GM12878 (cell line): ENCODE measurements around the gene GLP1R. TPM values are rescaled to one million over a fixed set of nuclear protein-coding genes. Genes with fewer than 3 reads are reported as not detected.

ENCODE experiments used
- ATAC-seq: fragments of 200-7000 bp; cut with Tn5 transposase; 3 replicates; pipeline ENCODE4 v1.9.1; 2020; ENCODE audit warnings: mild to moderate bottlenecking, moderate library complexity
- BruUV-seq: library from RNA; stranded (reverse); fragments of 400-500 nt; replicated peaks from 2 replicates; lab custom pipeline; 2021; lab: Mats Ljungman, UMichigan
- CTCF ChIA-PET: fragments of 300-600 bp; sonication (Branson Sonifier 250); formaldehyde crosslinking; extraction: SDS; loops from one replicate; lab custom pipeline; 2021; ENCODE audit warnings: inconsistent platforms; lab: Yijun Ruan, JAX
- POLR2A ChIA-PET: fragments of 350-600 bp; formaldehyde crosslinking; extraction: SDS; loops from one replicate; lab custom pipeline; 2021; ENCODE audit warnings: inconsistent platforms; lab: Charles Lee
- RAD21 ChIA-PET: fragments of 300-600 bp; sonication (Branson Sonifier 250); formaldehyde crosslinking; loops from one replicate; lab custom pipeline; 2023; ENCODE audit warnings: antibody characterized with exemption; ENCODE audit not compliant: unreplicated experiment; lab: Charles Lee
- SMC1A ChIA-PET: fragments of 300-600 bp; sonication (Branson Sonifier 250); formaldehyde crosslinking; loops from one replicate; lab custom pipeline; 2023; ENCODE audit not compliant: unreplicated experiment, uncharacterized antibody; lab: Charles Lee
- DNase-seq: peaks from one replicate; pipeline ENCODE4 v3.0.0-alpha.2; 2011; ENCODE audit warnings: low read depth, low spot score
- FAIRE-seq: peaks from 3 replicates; lab custom pipeline; 2011; peaks lifted over from hg19 to GRCh38; lab: Jason Lieb, UNC
- H2AFZ ChIP-seq: 2 replicates; pipeline ENCODE4 v1.6.0; 2011; ENCODE audit warnings: low read depth, low read length, control low read depth; ENCODE audit not compliant: control insufficient read depth
- H3K27ac ChIP-seq: 2 replicates; pipeline ENCODE4 v1.5.1; 2011; ENCODE audit warnings: control low read depth; ENCODE audit not compliant: control insufficient read depth, insufficient read depth
- H3K27me3 ChIP-seq, 2 experiments: replicated peaks in 1 of 2; 2 replicates each; pipeline versions ENCODE4 v1.6.0 to v1.6.1; 2011; ENCODE audit warnings: low read length in 1 of 2; ENCODE audit not compliant: control insufficient read depth in 2 of 2, insufficient read depth in 2 of 2
- H3K36me3 ChIP-seq, 2 experiments: 2 replicates each; pipeline ENCODE4 v1.5.1; 2011; ENCODE audit warnings: low read length in 1 of 2; ENCODE audit not compliant: control insufficient read depth in 2 of 2, insufficient read depth in 2 of 2
- H3K4me1 ChIP-seq: 2 replicates; pipeline ENCODE4 v1.6.1; 2011; ENCODE audit warnings: mild to moderate bottlenecking, low read length, moderate library complexity, mixed read lengths; ENCODE audit not compliant: control insufficient read depth, insufficient read depth
- H3K4me2 ChIP-seq: 2 replicates; pipeline ENCODE4 v1.6.0; 2011; ENCODE audit warnings: control low read depth; ENCODE audit not compliant: control insufficient read depth, insufficient read depth
- H3K4me3 ChIP-seq: fragments of 200-600 bp; sonication (generic); 2 replicates; pipeline ENCODE4 v1.5.1; 2016
- H3K79me2 ChIP-seq: 2 replicates; pipeline ENCODE4 v1.6.0; 2011; ENCODE audit warnings: low read length; ENCODE audit not compliant: control insufficient read depth, insufficient read depth
- H3K9ac ChIP-seq: 2 replicates; pipeline ENCODE4 v1.8.0; 2011; ENCODE audit warnings: low read length, control low read depth, mixed read lengths; ENCODE audit not compliant: control insufficient read depth, insufficient read depth
- H3K9me3 ChIP-seq: replicated peaks from 3 replicates; pipeline ENCODE4 v1.5.1; 2011; ENCODE audit warnings: mild to moderate bottlenecking, low read length; ENCODE audit not compliant: control insufficient read depth, insufficient read depth
- H4K20me1 ChIP-seq: 2 replicates; pipeline ENCODE4 v1.6.0; 2011; ENCODE audit not compliant: control insufficient read depth, insufficient read depth
- EED ChIP-seq: sonication (generic); IDR thresholded peaks from 2 replicates; pipeline ENCODE4 v1.6.1; 2016; ENCODE audit warnings: antibody characterized with exemption, low read depth
- LARP7 ChIP-seq: fragments of 450-650 bp; IDR thresholded peaks from 2 replicates; pipeline ENCODE4 v1.6.1; 2017; ENCODE audit warnings: mild to moderate bottlenecking
- MXI1 ChIP-seq: fragments of 150-350 bp; IDR thresholded peaks from 2 replicates; pipeline ENCODE4 v1.6.1; 2011; ENCODE audit warnings: low read depth, mild to moderate bottlenecking, inconsistent platforms, low read length, improper control_type of control experiment
- NR2C1 ChIP-seq: fragments of 450-650 bp; IDR thresholded peaks from 2 replicates; pipeline ENCODE4 v1.6.1; 2017; ENCODE audit warnings: antibody characterized with exemption, mild to moderate bottlenecking, moderate library complexity
- PKNOX1 ChIP-seq: fragments of 450-650 bp; IDR thresholded peaks from 2 replicates; pipeline ENCODE4 v1.6.1; 2016; ENCODE audit warnings: mild to moderate bottlenecking
- POLR2AphosphoS5 ChIP-seq: IDR thresholded peaks from 2 replicates; pipeline ENCODE4 v1.6.1; 2011; ENCODE audit warnings: mild to moderate bottlenecking, low read length, inconsistent platforms
- PRDM15 ChIP-seq: fragments of 450-650 bp; formaldehyde crosslinking; IDR thresholded peaks from 2 replicates; pipeline ENCODE4 v1.4.0; 2020; ENCODE audit warnings: mild to moderate bottlenecking, moderate library complexity
- RAD21 ChIP-seq: IDR thresholded peaks from 2 replicates; pipeline ENCODE4 v1.6.1; 2011; ENCODE audit warnings: mild to moderate bottlenecking, low read depth, low read length, moderate library complexity; ENCODE audit not compliant: insufficient read depth
- RBBP5 ChIP-seq: fragments of 200-600 bp; sonication (generic); conservative IDR thresholded peaks from 2 replicates; pipeline ENCODE4 v1.6.1; 2016
- REST ChIP-seq: IDR thresholded peaks from 2 replicates; pipeline ENCODE4 v1.6.1; 2012; ENCODE audit warnings: mild to moderate bottlenecking, low read depth, low read length
- WGBS: methylation state at CpG from one replicate; pipeline ENCODE4 v1.1.6; 2016; ENCODE audit warnings: low lambda C conversion rate; ENCODE audit not compliant: insufficient replicate concordance, insufficient coverage; ENCODE audit errors: missing lambda C conversion rate; 5-methylcytosine and 5-hydroxymethylcytosine counted together
- in situ Hi-C: fragments of 300-500 bp; cut with MboI; formaldehyde crosslinking; loops from 9 replicates; pipeline ENCODE4 v1.14.3; 2018; ENCODE audit warnings: mixed read lengths
- intact Hi-C: fragments of 100-400 bp; cut with micrococcal nuclease; formaldehyde crosslinking; loops from one replicate; pipeline ENCODE4 v1.14.2; 2022; ENCODE audit not compliant: unreplicated experiment
- polyA plus RNA-seq, 11 experiments: library from polyadenylated mRNA; depleted of rRNA in 4 of 11; unstranded in 6 of 11; stranded (reverse) in 5 of 11; fragments of >200 nt; fragmentation: Nextera tagmentation in 4 of 11; fragmentation: Illumina TruSeq in 1 of 11; extraction: Ambion mirVana in 4 of 11; extraction: Trizol in 1 of 11; gene quantifications; 1 replicate in 1 of 11; 2 replicates in 10 of 11; pipeline versions ENCODE4 v1.2.1 to v1.2.3, GENCODE V29; 2011 to 2016; ENCODE audit warnings: inconsistent platforms in 2 of 11, missing spikeins in 2 of 11, low read depth in 1 of 11
- total RNA-seq, 4 experiments: library from RNA; depleted of rRNA in 3 of 4; stranded (reverse); fragments of >200 nt in 3 of 4; fragmentation: Illumina TruSeq in 1 of 4; extraction: Trizol in 1 of 4; gene quantifications; 2 replicates each; pipeline versions ENCODE4 v1.2.1 to v1.2.3, GENCODE V29; 2013 to 2021

The GLP1R gene
- total and polyA plus RNA-seq, 10 of the 15 experiments (the other 5 are each of a cell fraction or from before 2014, with no cell fraction given), result 0.01 TPM; not detected in 9

GRCh38 chr6:39093149-39093708 lies 44.6 kb downstream of the GLP1R start:
- 57% methylated on average over 4 of the region's 4 CpGs for WGBS
- H4K20me1 ChIP-seq, result no peaks in the 10 kb centered on the region
- no peaks in the 10 kb centered on the region for H3K36me3 ChIP-seq
- H3K4me1 ChIP-seq, result no peaks in the 10 kb centered on the region
- no peak for DNase-seq
- POLR2A ChIA-PET, result no interaction called here
- in situ Hi-C loops (no loop called here), intact Hi-C loops (loop anchor here (5.0 kb wide), 1 partner anchor 66 kb away; no protein-coding TSS in a partner anchor)
- no peaks in the 10 kb centered on the region for H3K79me2 ChIP-seq
- H3K9me3 ChIP-seq, result no peaks in the 10 kb centered on the region
- FAIRE-seq, result no peak
- no TSS peak for BruUV-seq
- peaks cover 0 to 13% of the 10 kb centered on the region in 2 experiments for H3K27me3 ChIP-seq
- RAD21 ChIA-PET, result interaction anchor here (2.8 kb wide), 1 partner anchor 96 kb away, joined by 9 read pairs; no protein-coding TSS in a partner anchor
- H3K9ac ChIP-seq, result no peak overlapping the region
- H2AFZ ChIP-seq, result no peak overlapping the region
- ATAC-seq, result no peak
- no peak overlapping the region for H3K4me2 ChIP-seq
- no peak overlapping the region for H3K27ac ChIP-seq
- SMC1A ChIA-PET, result interaction anchor here (0.6 to 1.5 kb wide), 5 partner anchors 9 to 116 kb away, joined by 3 to 4 read pairs (median 3); no protein-coding TSS in a partner anchor
- no peak for TF ChIP-seq RAD21
- no peak for TF ChIP-seq LARP7
- TF ChIP-seq MXI1, result no peak
- no peak for TF ChIP-seq EED
- TF ChIP-seq REST, result no peak
- no peak for TF ChIP-seq RBBP5
- no peak for TF ChIP-seq NR2C1
- TF ChIP-seq POLR2AphosphoS5, result no peak
- TF ChIP-seq PKNOX1, result no peak
- TF ChIP-seq PRDM15 (CRISPR knock-in tag), result no peak
- CTCF ChIA-PET, result interaction anchor here (0.6 to 2.8 kb wide), 4 partner anchors 9 to 96 kb away, joined by 3 to 10 read pairs (median 5); no protein-coding TSS in a partner anchor
- no peak overlapping the region for H3K4me3 ChIP-seq
